Astrocyte (in vitro differentiated cells and primary cell): ENCODE results near the gene SFSWAP. TPM values are rescaled to one million over a fixed set of nuclear protein-coding genes. Genes with fewer than 3 reads are reported as not detected.

Source experiments
- DNase-seq: peaks from one replicate; pipeline ENCODE4 v3.0.0-alpha.2; 2010; ENCODE audit warnings: low read depth
- FAIRE-seq: peaks from 2 replicates; lab custom pipeline; 2011; peaks lifted over from hg19 to GRCh38; lab: Jason Lieb, UNC
- H2AFZ ChIP-seq: 2 replicates; pipeline ENCODE4 v1.6.0; 2012; ENCODE audit warnings: low read depth, low read length, inconsistent platforms
- H3K27ac ChIP-seq: 2 replicates; pipeline ENCODE4 v1.5.1; 2011; ENCODE audit warnings: low read depth, low read length, inconsistent platforms
- H3K27me3 ChIP-seq: 2 replicates; pipeline ENCODE4 v1.6.0; 2011; ENCODE audit warnings: low read length, inconsistent platforms; ENCODE audit not compliant: insufficient read depth
- H3K36me3 ChIP-seq: 2 replicates; pipeline ENCODE4 v1.5.1; 2011; ENCODE audit warnings: low read length, inconsistent platforms; ENCODE audit not compliant: insufficient read depth
- H3K4me1 ChIP-seq: 2 replicates; pipeline ENCODE4 v1.5.1; 2011; ENCODE audit warnings: low read length, inconsistent platforms; ENCODE audit not compliant: insufficient read depth
- H3K4me2 ChIP-seq: 2 replicates; pipeline ENCODE4 v1.6.0; 2012; ENCODE audit warnings: low read length, inconsistent platforms
- H3K4me3 ChIP-seq: 2 replicates; pipeline ENCODE4 v1.5.1; 2011; ENCODE audit warnings: low read depth, mild to moderate bottlenecking, low read length, inconsistent platforms; ENCODE audit not compliant: insufficient read depth
- H3K79me2 ChIP-seq: 2 replicates; pipeline ENCODE4 v1.6.0; 2012; ENCODE audit warnings: mild to moderate bottlenecking, low read length, inconsistent platforms; ENCODE audit not compliant: insufficient read depth
- H3K9ac ChIP-seq: 2 replicates; pipeline ENCODE4 v1.6.0; 2012; ENCODE audit warnings: mild to moderate bottlenecking, low read length, inconsistent platforms
- H3K9me3 ChIP-seq: 2 replicates; pipeline ENCODE4 v1.5.1; 2012; ENCODE audit warnings: low read depth, mild to moderate bottlenecking, low read length, inconsistent platforms; ENCODE audit not compliant: insufficient read depth
- H4K20me1 ChIP-seq: 2 replicates; pipeline ENCODE4 v1.6.0; 2012; ENCODE audit warnings: low read length, inconsistent platforms; ENCODE audit not compliant: insufficient read depth
- H3K27ac Mint-ChIP-seq: one replicate; pipeline ENCODE4 v1.8.0; 2021; ENCODE audit warnings: mild to moderate bottlenecking, mixed read lengths; ENCODE audit not compliant: unreplicated experiment
- H3K27me3 Mint-ChIP-seq: one replicate; pipeline ENCODE4 v1.8.0; 2021; ENCODE audit warnings: low read depth, mixed read lengths; ENCODE audit not compliant: unreplicated experiment
- H3K36me3 Mint-ChIP-seq: one replicate; pipeline ENCODE4 v1.8.0; 2021; ENCODE audit warnings: low read depth, mixed read lengths; ENCODE audit not compliant: unreplicated experiment
- H3K4me1 Mint-ChIP-seq: one replicate; pipeline ENCODE4 v1.8.0; 2021; ENCODE audit warnings: low read depth, mixed read lengths; ENCODE audit not compliant: unreplicated experiment
- H3K4me3 Mint-ChIP-seq: one replicate; pipeline ENCODE4 v1.8.0; 2021; ENCODE audit warnings: mild to moderate bottlenecking, moderate library complexity, mixed read lengths; ENCODE audit not compliant: unreplicated experiment
- H3K9me3 Mint-ChIP-seq: one replicate; pipeline ENCODE4 v1.8.0; 2021; ENCODE audit warnings: mild to moderate bottlenecking, mixed read lengths; ENCODE audit not compliant: unreplicated experiment
- CTCF ChIP-seq: IDR thresholded peaks from 2 replicates; pipeline ENCODE4 v1.5.1; 2011; ENCODE audit warnings: low read depth, mild to moderate bottlenecking, inconsistent platforms, low read length, moderate library complexity; ENCODE audit not compliant: insufficient read depth
- EZH2 ChIP-seq: IDR thresholded peaks from 2 replicates; pipeline ENCODE4 v1.6.1; 2012; ENCODE audit warnings: mild to moderate bottlenecking, low read length, inconsistent platforms; ENCODE audit not compliant: insufficient read depth
- total RNA-seq: library from RNA; stranded (reverse); gene quantifications from 2 replicates; pipeline ENCODE4 v1.2.1, GENCODE V29; 2021

The SFSWAP gene
- total RNA-seq, 1 donor from 2014 or later: 35.7 TPM

- no peak overlapping the region for H3K27ac Mint-ChIP-seq
- Histone ChIP-seq H3K36me3 (no peaks in the 10 kb centered on the region), H3K4me3 (no peak overlapping the region), H4K20me1 (no peaks in the 10 kb centered on the region), H3K79me2 (no peaks in the 10 kb centered on the region), H3K27ac (no peak overlapping the region), H3K27me3 (peaks cover 1% of the 10 kb centered on the region), H3K9me3 (no peaks in the 10 kb centered on the region), H3K4me1 (no peaks in the 10 kb centered on the region), H3K9ac (no peak overlapping the region), H3K4me2 (no peak overlapping the region), H2AFZ (no peak overlapping the region)
- no peaks in the 10 kb centered on the region for H3K36me3 Mint-ChIP-seq
- TF ChIP-seq EZH2: no peak
- TF ChIP-seq CTCF: no peak
- H3K27me3 Mint-ChIP-seq: peaks cover 13% of the 10 kb centered on the region
- no peak overlapping the region for H3K4me3 Mint-ChIP-seq
- FAIRE-seq: no peak
- no peak for DNase-seq
- peaks cover 2% of the 10 kb centered on the region for H3K9me3 Mint-ChIP-seq
- H3K4me1 Mint-ChIP-seq: no peaks in the 10 kb centered on the region
Observed at GRCh38 chr12:131694116-131694838, 16.6 kb upstream of the SFSWAP start.

- Histone ChIP-seq H4K20me1 (no peaks in the 10 kb centered on the region), H3K4me3 (no peak overlapping the region), H3K9ac (no peak overlapping the region), H3K36me3 (no peaks in the 10 kb centered on the region), H3K27ac (no peak overlapping the region), H2AFZ (no peak overlapping the region), H3K4me2 (no peak overlapping the region), H3K27me3 (peaks cover 5% of the 10 kb centered on the region), H3K9me3 (no peaks in the 10 kb centered on the region), H3K79me2 (no peaks in the 10 kb centered on the region), H3K4me1 (no peaks in the 10 kb centered on the region)
- no peak for TF ChIP-seq EZH2
- no peak for TF ChIP-seq CTCF
- Mint-ChIP-seq H3K27ac (no peak overlapping the region), H3K36me3 (no peaks in the 10 kb centered on the region), H3K9me3 (peaks cover 2% of the 10 kb centered on the region), H3K27me3 (peaks cover 21% of the 10 kb centered on the region), H3K4me3 (no peak overlapping the region), H3K4me1 (no peaks in the 10 kb centered on the region)
- FAIRE-seq (no peak), DNase-seq (no peak)
Observed at GRCh38 chr12:131695968-131696367, 14.9 kb upstream of the SFSWAP start.

GRCh38 chr12:131698286-131698685 lies 12.6 kb upstream of the SFSWAP start:
- H3K27ac ChIP-seq: no peak overlapping the region
- Mint-ChIP-seq H3K4me3 (no peak overlapping the region), H3K27ac (no peak overlapping the region), H3K4me1 (no peaks in the 10 kb centered on the region), H3K9me3 (peaks cover 3% of the 10 kb centered on the region), H3K36me3 (no peaks in the 10 kb centered on the region), H3K27me3 (peaks cover 17% of the 10 kb centered on the region)
- H3K4me3 ChIP-seq: no peak overlapping the region
- no peaks in the 10 kb centered on the region for H3K79me2 ChIP-seq
- H3K27me3 ChIP-seq: peaks cover 5% of the 10 kb centered on the region
- no peaks in the 10 kb centered on the region for H3K9me3 ChIP-seq
- H3K4me2 ChIP-seq: no peak overlapping the region
- H3K4me1 ChIP-seq: no peaks in the 10 kb centered on the region
- DNase-seq (no peak), FAIRE-seq (no peak)
- no peak overlapping the region for H3K9ac ChIP-seq
- H3K36me3 ChIP-seq: no peaks in the 10 kb centered on the region
- no peak overlapping the region for H2AFZ ChIP-seq
- no peak for TF ChIP-seq EZH2
- TF ChIP-seq CTCF: no peak
- no peaks in the 10 kb centered on the region for H4K20me1 ChIP-seq
